GM15510 (cell line): Measurements from ENCODE around the gene ZNF516.

ENCODE experiments used
- POLR2A ChIP-seq: IDR thresholded peaks from 3 replicates; pipeline ENCODE4 v1.6.1; 2011; ENCODE audit warnings: borderline replicate concordance; ENCODE audit not compliant: insufficient read length; ENCODE audit errors: extremely low read depth

The ZNF516 gene

DNA sequence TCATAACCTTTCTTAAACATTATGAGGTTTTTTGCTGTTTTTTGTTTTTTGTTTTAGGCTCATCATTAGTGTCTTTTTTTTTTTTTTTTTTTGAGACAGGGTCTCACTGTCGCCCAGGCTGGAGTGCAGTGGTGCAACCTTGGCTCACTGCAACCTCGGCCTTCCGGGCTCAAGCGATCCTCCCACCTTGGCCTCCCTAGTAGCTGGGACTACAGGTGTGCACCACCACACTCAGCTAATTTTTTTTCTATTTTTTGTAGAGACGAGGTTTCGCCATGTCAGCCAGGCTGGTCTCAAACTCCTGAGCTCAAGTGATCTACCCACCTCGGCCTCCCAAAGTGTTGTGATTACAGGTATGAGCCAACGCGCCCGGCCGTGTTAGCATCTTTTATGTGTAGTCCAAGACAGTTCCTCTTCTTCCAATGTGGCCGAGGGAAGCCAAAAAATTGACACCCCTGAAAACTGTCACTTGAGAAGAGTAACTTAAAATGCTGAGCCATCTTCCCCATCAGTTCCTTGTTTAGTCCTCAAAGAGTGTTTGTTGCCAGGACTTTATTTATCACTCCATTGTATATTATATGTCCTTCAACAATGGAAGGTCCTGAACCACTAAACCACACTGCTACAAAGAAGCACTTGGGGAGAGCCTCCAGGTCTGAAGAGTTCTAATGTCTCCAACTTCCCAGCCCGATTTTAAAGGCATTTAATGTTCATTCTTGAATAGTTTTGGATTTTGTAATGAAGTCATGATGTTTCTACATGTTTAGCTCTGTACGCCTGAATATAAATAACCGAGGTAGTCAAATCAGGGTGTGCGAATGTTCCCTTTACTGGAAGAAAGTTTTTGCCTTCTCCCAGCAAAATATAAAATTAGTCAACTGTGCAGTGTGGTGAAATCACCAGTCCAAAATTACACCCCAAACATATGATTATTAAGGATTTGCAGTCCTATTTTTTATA lies 26.4 kb downstream of the ZNF516 start:
- no peak for TF ChIP-seq POLR2A

DNA sequence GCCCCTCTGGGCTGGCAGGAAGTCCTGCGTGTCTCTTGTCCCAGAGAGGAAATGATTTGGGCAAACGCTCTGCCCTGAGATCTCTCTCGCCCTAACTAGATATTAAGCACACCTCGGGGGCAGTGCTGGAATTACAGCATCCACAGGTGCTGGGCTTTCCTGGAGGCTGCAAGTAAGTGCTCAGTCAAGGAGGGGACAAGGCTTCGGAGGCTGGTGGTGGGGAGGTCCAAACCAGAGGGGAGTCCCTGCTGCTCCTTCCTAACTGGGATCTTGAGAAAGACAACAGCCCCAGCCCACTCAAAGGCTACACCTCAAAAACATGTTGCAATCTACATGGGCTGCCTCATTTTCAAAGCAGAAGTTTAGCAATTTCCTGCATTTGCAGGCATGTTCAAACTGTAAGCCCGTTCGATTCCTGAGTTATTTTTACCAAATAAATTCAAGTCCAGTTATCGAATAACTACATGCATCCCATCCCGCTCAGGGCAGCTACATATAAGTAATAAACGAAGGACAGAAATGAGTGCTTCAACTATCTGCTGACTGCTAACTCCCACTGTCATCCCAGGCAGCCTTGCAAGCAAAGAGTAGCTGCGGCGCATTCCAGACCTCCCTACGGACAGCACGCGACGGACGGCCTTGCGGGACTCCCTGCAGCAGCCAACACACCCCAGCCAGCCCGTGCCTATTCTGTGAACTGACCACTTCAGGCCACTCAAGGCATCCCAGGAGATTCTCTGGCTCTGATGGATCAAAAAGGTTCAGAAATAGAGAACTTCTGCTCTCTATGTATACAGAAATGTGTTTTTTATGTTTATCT lies 27.5 kb downstream of the ZNF516 start:
- no peak for TF ChIP-seq POLR2A

GRCh38 chr18:76466410-76466991 lies 28.5 kb downstream of the ZNF516 start:
- no peak for TF ChIP-seq POLR2A

- no peak for TF ChIP-seq POLR2A
Observed at GRCh38 chr18:76465630-76466409, 29.2 kb downstream of the ZNF516 start.

DNA sequence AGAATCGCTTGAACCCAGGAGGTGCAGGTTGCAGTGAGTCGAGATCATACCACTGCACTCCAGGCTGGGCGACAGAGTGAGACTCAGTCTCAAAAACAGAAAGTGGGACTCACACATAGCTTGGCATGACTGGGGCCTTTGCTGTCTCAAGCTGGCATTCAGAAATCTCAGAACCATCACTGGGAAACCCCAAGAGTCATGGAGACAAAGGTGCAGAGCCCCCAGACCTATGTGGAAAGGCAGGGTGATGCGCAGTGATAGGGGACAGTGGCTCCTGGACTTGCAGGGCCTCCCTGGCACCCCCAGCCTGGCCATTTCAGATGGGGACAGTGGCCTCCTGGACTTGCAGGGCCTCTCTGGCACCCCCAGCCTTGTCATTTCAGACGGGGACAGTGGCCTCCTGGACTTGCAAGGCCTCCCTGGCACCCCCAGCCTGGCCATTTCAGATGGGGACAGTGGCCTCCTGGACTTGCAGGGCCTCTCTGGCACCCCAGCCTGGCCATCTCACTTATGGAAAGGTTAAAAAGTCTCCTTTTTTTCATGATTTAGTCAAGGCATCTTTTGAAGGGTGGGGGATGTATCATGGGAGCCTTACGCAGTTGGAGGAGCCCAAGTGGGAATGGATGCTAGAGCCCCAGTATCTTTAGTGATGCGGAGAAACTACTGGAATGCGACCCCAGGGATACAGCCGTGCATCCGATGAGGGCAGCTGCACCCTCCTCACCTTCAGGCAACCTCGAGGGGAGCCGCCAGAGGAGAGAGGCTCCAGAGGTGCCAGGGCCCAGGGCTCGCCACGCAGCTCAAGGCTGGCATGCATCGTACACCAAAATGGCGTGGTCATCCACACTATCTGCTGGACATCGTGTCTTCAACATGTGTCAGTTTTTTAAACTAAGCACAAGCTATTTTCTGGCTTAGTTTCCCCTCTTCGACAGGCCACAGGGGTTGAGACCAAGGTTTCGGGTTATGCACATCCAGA lies 30.5 kb downstream of the ZNF516 start:
- TF ChIP-seq POLR2A: no peak

DNA sequence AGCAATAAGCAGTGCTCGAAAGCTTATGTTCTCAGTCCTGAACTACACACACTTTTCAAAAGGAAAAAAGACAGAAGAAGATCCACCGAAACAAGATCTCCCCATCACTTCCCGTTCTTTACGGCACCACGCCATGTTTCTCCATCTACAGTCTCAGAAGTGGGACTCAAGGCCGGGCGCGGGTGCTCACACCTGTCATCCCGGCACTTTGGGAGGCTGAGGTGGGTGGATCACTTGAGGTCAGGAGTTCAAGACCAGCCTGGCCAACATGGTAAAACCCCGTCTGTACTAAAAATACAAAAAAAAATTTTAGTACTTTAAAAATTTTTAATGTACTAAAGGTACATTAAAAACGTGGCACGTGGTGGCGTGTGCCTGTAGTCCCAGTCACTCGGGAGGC lies 31.2 kb downstream of the ZNF516 start:
- TF ChIP-seq POLR2A: no peak

DNA sequence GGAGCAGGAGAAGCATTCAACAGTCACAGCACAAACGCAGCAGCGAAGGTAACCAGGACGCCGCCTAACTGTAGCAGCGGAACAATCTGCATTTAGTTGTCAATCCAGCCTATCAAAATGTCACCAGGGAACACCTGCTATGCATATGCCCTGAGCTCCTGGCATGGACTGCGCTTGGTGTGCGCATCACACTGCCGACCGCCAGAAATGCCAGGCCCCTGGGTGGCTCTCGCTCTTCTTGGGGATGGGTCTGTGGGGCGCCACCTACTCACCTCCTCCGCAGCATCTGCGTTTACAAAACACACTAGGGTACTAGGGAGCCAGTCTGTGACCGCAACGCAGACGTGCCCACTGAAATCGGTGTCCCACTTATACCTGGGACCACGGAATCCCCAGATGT lies 31.7 kb downstream of the ZNF516 start:
- no peak for TF ChIP-seq POLR2A

GRCh38 chr18:76462326-76462694 lies 32.7 kb downstream of the ZNF516 start:
- TF ChIP-seq POLR2A: no peak

- no peak for TF ChIP-seq POLR2A
Observed at GRCh38 chr18:76461692-76462325, 33.2 kb downstream of the ZNF516 start.

- no peak for TF ChIP-seq POLR2A
Observed at GRCh38 chr18:76461148-76461547, 33.9 kb downstream of the ZNF516 start.

- TF ChIP-seq POLR2A: no peak
Observed at GRCh38 chr18:76460482-76460881, 34.6 kb downstream of the ZNF516 start.

DNA sequence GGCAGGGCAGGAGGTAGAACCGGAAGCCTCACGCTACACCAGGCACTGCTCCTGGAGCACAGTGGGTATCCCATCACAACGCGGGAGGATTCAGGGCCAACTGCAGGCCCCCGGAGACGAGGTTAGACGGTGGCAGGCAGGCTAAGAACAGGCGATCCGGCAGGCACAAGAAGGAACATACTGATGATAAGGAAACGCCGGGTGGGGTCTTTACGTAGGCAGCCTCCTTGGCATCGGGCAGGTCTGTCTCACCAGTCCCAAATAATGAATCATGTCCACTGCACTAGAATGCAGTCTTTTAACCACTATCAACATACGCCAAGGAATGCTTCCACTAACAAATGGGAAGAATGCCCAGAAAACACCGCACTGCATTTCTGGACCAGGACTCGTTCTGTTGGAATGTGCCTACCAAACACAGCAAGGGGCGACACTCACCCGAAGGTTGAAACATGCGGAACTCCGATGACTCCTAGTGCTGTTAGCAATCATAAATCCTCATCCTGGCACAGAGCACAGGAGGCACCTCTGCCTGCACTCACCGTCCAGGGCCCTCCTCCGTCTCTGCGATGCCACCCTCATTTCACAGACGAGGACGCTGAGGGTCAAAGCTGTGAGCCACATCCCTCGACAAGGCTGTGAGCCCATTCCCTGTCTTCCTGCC lies 35.2 kb downstream of the ZNF516 start:
- no peak for TF ChIP-seq POLR2A
